Sigmoid colon (tissue), 7 donors: Measurements from ENCODE around the gene IKBKE. TPM values are rescaled to one million over a fixed set of nuclear protein-coding genes. Genes with fewer than 3 reads are reported as not detected.

Source experiments
- DNase-seq: peaks from one replicate; pipeline ENCODE4 v3.0.0-alpha.2; 2019
- H3K27ac ChIP-seq, 4 donors: fragments of 200-600 bp; sonication (generic); one replicate each; pipeline ENCODE4 v1.5.1; 2016 to 2019; ENCODE audit warnings: mild to moderate bottlenecking in 1 of 4
- H3K27me3 ChIP-seq, 3 donors: fragments of 200-600 bp; sonication (generic); one replicate each; pipeline ENCODE4 v1.5.1; 2019; ENCODE audit warnings: mild to moderate bottlenecking in 1 of 3
- H3K36me3 ChIP-seq, 4 donors: fragments of 200-600 bp; sonication (generic); one replicate each; pipeline ENCODE4 v1.5.1; 2016 to 2019
- H3K4me1 ChIP-seq, 4 donors: fragments of 200-600 bp; sonication (generic); one replicate each; pipeline ENCODE4 v1.5.1; 2017 to 2019
- H3K4me3 ChIP-seq, 4 donors: fragments of 200-600 bp; sonication (generic); one replicate each; pipeline ENCODE4 v1.5.1; 2017 to 2019; ENCODE audit warnings: mild to moderate bottlenecking in 2 of 4, moderate library complexity in 1 of 4
- H3K9me3 ChIP-seq, 4 donors: fragments of 200-600 bp in 3 of 4; sonication (generic) in 3 of 4; one replicate each; pipeline versions ENCODE4 v1.5.1 to v1.6.1; 2013 to 2019
- CTCF ChIP-seq, 4 experiments: fragments of 450-650 bp in 3 of 4; fragments of 200-600 bp in 1 of 4; IDR thresholded peaks; one replicate each; pipeline ENCODE4 v1.5.1; 2016 to 2019; ENCODE audit warnings: antibody characterized with exemption in 4 of 4, mild to moderate bottlenecking in 3 of 4, moderate library complexity in 2 of 4
- EP300 ChIP-seq, 4 donors: sonication (generic); formaldehyde crosslinking; IDR thresholded peaks; one replicate each; pipeline ENCODE4 v1.6.1; 2017; ENCODE audit warnings: antibody characterized with exemption in 4 of 4
- POLR2A ChIP-seq, 2 donors: fragments of 450-650 bp; IDR thresholded peaks; one replicate each; pipeline ENCODE4 v1.6.1; 2016; ENCODE audit warnings: antibody characterized with exemption in 2 of 2, mild to moderate bottlenecking in 2 of 2, moderate library complexity in 2 of 2
- POLR2AphosphoS5 ChIP-seq, 4 donors: sonication (generic); formaldehyde crosslinking; IDR thresholded peaks; one replicate each; pipeline ENCODE4 v1.6.1; 2017; ENCODE audit warnings: antibody characterized with exemption in 4 of 4
- WGBS, 2 donors: extraction: QIAGEN DNeasy Blood & Tissue Kit; methylation state at CpG; one replicate each; pipeline ENCODE4 v1.1.7; 2013; 5-methylcytosine and 5-hydroxymethylcytosine counted together
- intact Hi-C: fragments of 100-400 bp; cut with DNase I; formaldehyde crosslinking; loops from one replicate; pipeline ENCODE4 v1.15.1; 2023
- polyA plus RNA-seq, 3 donors: library from polyadenylated mRNA; stranded (reverse); fragments of 200-250 nt; gene quantifications; one replicate each; pipeline ENCODE4 v1.2.3, GENCODE V29; 2013
- small RNA-seq, 3 donors: library from RNA; depleted of rRNA; stranded (forward); fragments of <200 nt; gene quantifications; one replicate each; pipeline ENCODE3, GENCODE V24; 2016
- total RNA-seq, 4 donors: library from RNA; depleted of rRNA; stranded (reverse); fragments of >200 nt; gene quantifications; one replicate each; pipeline ENCODE4 v1.1.0, GENCODE V29; 2016
- donor health status: healthy with polysubstance abuse.
- donor health status: Bipolar disorder and iron deficiency.
- donor health status: healthy.

The IKBKE gene
- total and polyA plus RNA-seq, 7 donors: 1.6 to 23.2 (median 3.2) TPM

- intact Hi-C loops: no loop called here
- WGBS, 2 donors: 98 to 100% methylated on average over 1 of the region's 1 CpG
- no peak for DNase-seq
Measured at GRCh38 chr1:206545351-206545750, 75.1 kb downstream of the IKBKE start.

More at GRCh38 chr1:206545351-206545750, 75.1 kb downstream of the IKBKE start:
- H3K4me1 ChIP-seq: peaks cover 0 to 4% (median under 1%) of the 10 kb centered on the region in 4 donors
- H3K4me3 ChIP-seq: no peak overlapping the region
- no peak for TF ChIP-seq POLR2AphosphoS5 (IDR thresholded peaks at IDR 0.05)
- TF ChIP-seq CTCF (IDR thresholded peaks at IDR 0.05): no peak
- no peak for TF ChIP-seq POLR2A (IDR thresholded peaks at IDR 0.05)
- TF ChIP-seq EP300 (IDR thresholded peaks at IDR 0.05): no peak
- no peaks in the 10 kb centered on the region for H3K27me3 ChIP-seq
- no peaks in the 10 kb centered on the region for H3K9me3 ChIP-seq
- H3K27ac ChIP-seq: no peak overlapping the region
- H3K36me3 ChIP-seq: no peaks in the 10 kb centered on the region

Small RNA genes lying within 50 kb of the gene (small RNA-seq; reads per million reads assigned to genes)
- 0 to 0.65 (median 0) reads per million in 3 donors for gene MIR6769B

Other genes starting within 250 kb of the IKBKE start
- 1 to 10 TPM; 3.6 to 6.9 (median 4.8) TPM for gene RASSF5, start 37.1 kb downstream of the IKBKE start, total RNA-seq
- gene RASSF5, start 37.1 kb downstream of the IKBKE start, polyA plus RNA-seq: 10 to 100 TPM in 1 of 3 donors, 1 to 10 TPM in 2; 2.5 to 25.9 (median 4.2) TPM
- gene EIF2D, start 142.0 kb downstream of the IKBKE start, total RNA-seq: 10 to 100 TPM; 43.3 to 59.6 (median 54.8) TPM
- 10 to 100 TPM; 27.0 to 41.7 (median 29.4) TPM for gene EIF2D, start 142.0 kb downstream of the IKBKE start, polyA plus RNA-seq
- gene DYRK3, start 165.1 kb downstream of the IKBKE start, total RNA-seq: 1 to 10 TPM; 3.2 to 7.8 (median 6.2) TPM
- 1 to 10 TPM in 1 of 3 donors, under 1 TPM in 2; 0.60 to 1.3 (median 0.92) TPM for gene DYRK3, start 165.1 kb downstream of the IKBKE start, polyA plus RNA-seq
- gene MAPKAPK2, start 214.4 kb downstream of the IKBKE start, total RNA-seq: 10 to 100 TPM; 32.1 to 61.4 (median 40.5) TPM
- 10 to 100 TPM; 37.8 to 55.5 (median 39.3) TPM for gene MAPKAPK2, start 214.4 kb downstream of the IKBKE start, polyA plus RNA-seq